Activated T-helper 2 cell treated with anti-CD3 and anti-CD28 coated beads, Interferon-gamma antibody, Interleukin-2, Interleukin-4, amounts not matched to agents 10 μg/mL and 5 μg/mL and 100 μg/mL, durations not matched to agents 14 hours and 24 hours and 36 hours (primary cell): ENCODE data around the gene LIPI. TPM values are rescaled to one million over a fixed set of nuclear protein-coding genes. Genes with fewer than 3 reads are reported as not detected.
"Not testable (repeated sequence)": the region's sequence is repeated elsewhere in the genome, so short reads cannot be mapped to it uniquely, and the experiment has no call there.

Source experiments
- DNase-seq: peaks from one replicate; pipeline ENCODE4 v3.0.0; 2021; ENCODE audit warnings: low spot score
- H3K27ac Mint-ChIP-seq: one replicate; pipeline ENCODE4 v1.8.0; 2021; ENCODE audit warnings: mixed read lengths
- H3K27me3 Mint-ChIP-seq: one replicate; pipeline ENCODE4 v1.8.0; 2021; ENCODE audit warnings: low read depth, mixed read lengths
- H3K36me3 Mint-ChIP-seq: one replicate; pipeline ENCODE4 v1.8.0; 2021; ENCODE audit warnings: low read depth, mixed read lengths
- H3K4me1 Mint-ChIP-seq: one replicate; pipeline ENCODE4 v1.8.0; 2021; ENCODE audit warnings: low read depth, mixed read lengths
- H3K4me3 Mint-ChIP-seq: one replicate; pipeline ENCODE4 v1.8.0; 2021; ENCODE audit warnings: low read depth, mild to moderate bottlenecking, moderate library complexity, mixed read lengths
- H3K9me3 Mint-ChIP-seq: one replicate; pipeline ENCODE4 v1.8.0; 2021; ENCODE audit warnings: mixed read lengths
- intact Hi-C: fragments of 100-400 bp; cut with micrococcal nuclease; formaldehyde crosslinking; loops from one replicate; pipeline ENCODE4 v1.15.1; 2023
- total RNA-seq: library from RNA; stranded (reverse); gene quantifications from 2 replicates; pipeline ENCODE4 v1.2.3, GENCODE V29; 2022

The LIPI gene
- total RNA-seq, 1 donor from 2014 or later = not detected

DNA sequence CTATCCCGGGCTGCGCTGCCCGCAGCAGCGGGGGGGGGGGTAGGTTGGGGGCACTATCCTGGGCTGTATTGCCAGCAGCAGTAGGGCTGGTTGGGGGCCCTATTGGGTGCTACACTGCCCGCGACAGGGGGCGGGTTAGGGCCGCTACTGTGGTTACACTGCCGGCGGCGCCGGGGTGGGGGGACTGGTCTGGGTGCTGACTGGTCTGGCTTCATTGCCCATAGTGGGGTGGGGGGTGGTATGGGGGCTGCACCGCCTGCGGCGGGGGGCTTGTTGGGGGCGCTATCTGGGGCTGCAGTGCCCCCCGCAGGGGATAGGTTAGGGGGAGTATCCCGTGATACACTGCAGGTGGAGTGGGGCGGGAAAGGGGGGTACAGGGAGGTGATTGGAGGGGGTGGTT, 148.1 kb downstream of the LIPI start:
- H3K9me3 Mint-ChIP-seq, intact Hi-C loops, H3K36me3 Mint-ChIP-seq, DNase-seq, H3K4me1 Mint-ChIP-seq, H3K27ac Mint-ChIP-seq, H3K27me3 Mint-ChIP-seq, H3K4me3 Mint-ChIP-seq: not testable (repeated sequence)

DNA sequence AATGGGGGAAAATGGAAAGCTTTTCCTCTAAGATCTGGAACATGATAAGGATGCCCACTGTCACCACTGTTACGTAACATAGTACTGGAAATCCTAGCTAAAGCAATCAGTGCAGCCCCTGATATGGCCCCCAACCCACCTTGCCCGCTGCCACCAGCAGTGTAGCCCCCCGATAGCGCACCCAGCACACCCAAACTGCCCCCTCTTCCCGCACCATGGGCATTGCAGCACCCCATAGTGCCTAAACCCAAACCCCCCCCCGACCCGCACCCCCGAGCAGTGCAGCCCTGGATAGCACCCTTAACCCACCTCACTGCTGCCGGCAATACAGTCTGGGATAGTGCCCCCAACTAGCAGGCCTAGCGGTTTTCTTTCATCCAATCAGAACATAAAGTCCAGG, 148.9 kb downstream of the LIPI start:
- H3K4me3 Mint-ChIP-seq, intact Hi-C loops, H3K36me3 Mint-ChIP-seq, H3K9me3 Mint-ChIP-seq, H3K27ac Mint-ChIP-seq, DNase-seq, H3K4me1 Mint-ChIP-seq, H3K27me3 Mint-ChIP-seq: not testable (repeated sequence)

DNA sequence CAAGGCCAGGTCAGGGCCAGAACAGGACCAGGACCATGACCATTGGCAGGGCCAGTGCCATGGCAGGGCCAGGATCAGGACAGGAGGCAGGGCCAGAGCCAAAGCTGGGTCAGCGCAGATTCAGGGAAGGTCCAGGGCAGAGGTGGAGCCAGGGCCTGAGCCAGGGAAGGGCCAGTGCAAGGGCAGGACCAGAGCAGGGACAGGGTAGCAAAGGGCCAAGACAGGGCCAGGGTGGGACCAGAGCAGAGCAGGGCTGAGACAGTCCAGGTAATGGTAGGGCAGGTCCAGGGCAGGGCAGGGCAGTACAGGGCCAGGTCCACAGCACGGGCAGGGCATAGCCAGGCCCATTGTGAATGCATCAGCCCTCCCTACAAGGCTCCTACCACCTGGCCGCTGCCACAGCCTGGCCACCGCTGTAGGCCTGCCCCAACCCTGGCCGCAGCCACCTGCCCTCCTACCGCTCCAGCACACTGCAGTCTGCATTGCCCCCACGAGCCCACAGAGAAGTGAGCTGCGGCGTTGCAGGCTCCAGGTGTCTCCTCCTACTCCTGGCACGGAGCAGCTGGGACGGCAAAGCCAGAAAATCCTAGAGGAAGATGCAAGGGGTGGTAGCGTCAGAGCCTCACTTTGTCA, 151.6 kb downstream of the LIPI start:
- H3K4me3 Mint-ChIP-seq, H3K36me3 Mint-ChIP-seq, H3K27ac Mint-ChIP-seq, H3K9me3 Mint-ChIP-seq, DNase-seq, H3K27me3 Mint-ChIP-seq, intact Hi-C loops, H3K4me1 Mint-ChIP-seq: not testable (repeated sequence)

Other genes starting within 250 kb of the LIPI start
- 0.21 and 0.50 TPM in 2 replicates for gene RBM11, start 5.2 kb upstream of the LIPI start, total RNA-seq
- gene HSPA13, start 172.2 kb upstream of the LIPI start, total RNA-seq = 40.6 and 47.6 TPM in 2 replicates